KOPT-K1 (cell line): ENCODE data around the gene MOSPD2.

ENCODE experiments used
- H3K27ac ChIP-seq: fragments of 200-600 bp; sonication (generic); 2 replicates; pipeline ENCODE4 v1.5.1; 2016; ENCODE audit warnings: antibody characterized with exemption, mild to moderate bottlenecking, low read depth, low read length; ENCODE audit not compliant: poor library complexity, severe bottlenecking
- H3K36me3 ChIP-seq: fragments of 200-600 bp; sonication (generic); 2 replicates; pipeline ENCODE4 v1.5.1; 2017; ENCODE audit warnings: antibody characterized with exemption, mild to moderate bottlenecking, low read length, moderate library complexity; ENCODE audit not compliant: insufficient read depth
- H3K9me3 ChIP-seq: fragments of 200-600 bp; sonication (generic); 2 replicates; pipeline ENCODE4 v1.5.1; 2017; ENCODE audit warnings: antibody characterized with exemption, low read length, mild to moderate bottlenecking; ENCODE audit not compliant: insufficient read depth, poor library complexity, severe bottlenecking

MOSPD2 gene

GRCh38 chrX:14872851-14873675 lies at the start of gene MOSPD2, which contains the start of gene FANCB:
MOSPD2 (plus strand) TSS chrX:14873421; CDS start chrX:14873529, 108 bp downstream.
FANCB (minus strand) TSS chrX:14873069; CDS start chrX:14865510, 7,559 bp downstream.
- Histone ChIP-seq H3K27ac (peak within 1 kb of the TSS; percentile 68), H3K36me3 (peaks cover 8% of the 10 kb centered on the region), H3K9me3 (peaks cover 2% of the 10 kb centered on the region)

GRCh38 chrX:14825851-14826250 lies 47.4 kb upstream of the MOSPD2 start:
- H3K27ac ChIP-seq: no peak overlapping the region
- H3K9me3 ChIP-seq: no peaks in the 10 kb centered on the region
- H3K36me3 ChIP-seq: no peaks in the 10 kb centered on the region

GRCh38 chrX:14826319-14826718 lies 46.9 kb upstream of the MOSPD2 start:
- no peak overlapping the region for H3K27ac ChIP-seq
- no peaks in the 10 kb centered on the region for H3K9me3 ChIP-seq
- H3K36me3 ChIP-seq: no peaks in the 10 kb centered on the region

GRCh38 chrX:14829643-14830042 lies 43.6 kb upstream of the MOSPD2 start:
- Histone ChIP-seq H3K9me3 (no peaks in the 10 kb centered on the region), H3K27ac (no peak overlapping the region), H3K36me3 (no peaks in the 10 kb centered on the region)

GRCh38 chrX:14832151-14832550 lies 41.1 kb upstream of the MOSPD2 start:
- no peak overlapping the region for H3K27ac ChIP-seq
- peaks cover 10% of the 10 kb centered on the region; the same call in 1 of the 2 replicates for H3K36me3 ChIP-seq
- no peaks in the 10 kb centered on the region for H3K9me3 ChIP-seq

- Histone ChIP-seq H3K36me3 (peaks cover 10% of the 10 kb centered on the region; the same call in 1 of the 2 replicates), H3K9me3 (no peaks in the 10 kb centered on the region), H3K27ac (no peak overlapping the region)
Observed at GRCh38 chrX:14832586-14832985, 40.6 kb upstream of the MOSPD2 start.

- Histone ChIP-seq H3K36me3 (peaks cover 42% of the 10 kb centered on the region), H3K9me3 (no peaks in the 10 kb centered on the region)
Observed at GRCh38 chrX:14837155-14837554, 36.1 kb upstream of the MOSPD2 start.

GRCh38 chrX:14843666-14844065 lies 29.6 kb upstream of the MOSPD2 start:
- no peaks in the 10 kb centered on the region for H3K9me3 ChIP-seq
- H3K27ac ChIP-seq: no peak overlapping the region
- H3K36me3 ChIP-seq: peaks cover 52% of the 10 kb centered on the region

More at GRCh38 chrX:14837155-14837554, 36.1 kb upstream of the MOSPD2 start:
- no peak overlapping the region for H3K27ac ChIP-seq

- Histone ChIP-seq H3K27ac (no peak overlapping the region), H3K36me3 (peaks cover 20% of the 10 kb centered on the region), H3K9me3 (no peaks in the 10 kb centered on the region)
Observed at GRCh38 chrX:14851526-14851925, 21.7 kb upstream of the MOSPD2 start.

- Histone ChIP-seq H3K36me3 (peaks cover 46% of the 10 kb centered on the region), H3K9me3 (peaks cover 18% of the 10 kb centered on the region), H3K27ac (no peak overlapping the region)
Observed at GRCh38 chrX:14864631-14865030, 8.6 kb upstream of the MOSPD2 start.

GRCh38 chrX:14865201-14865600 lies 8.0 kb upstream of the MOSPD2 start:
- H3K36me3 ChIP-seq: peaks cover 46% of the 10 kb centered on the region

GRCh38 chrX:14871767-14872166 lies 1.5 kb upstream of the MOSPD2 start:
- Histone ChIP-seq H3K36me3 (peaks cover 21% of the 10 kb centered on the region), H3K27ac (no peak overlapping the region), H3K9me3 (peaks cover 15% of the 10 kb centered on the region)

More at GRCh38 chrX:14865201-14865600, 8.0 kb upstream of the MOSPD2 start:
- H3K9me3 ChIP-seq: peaks cover 18% of the 10 kb centered on the region
- H3K27ac ChIP-seq: no peak overlapping the region

- peaks cover 15% of the 10 kb centered on the region for H3K36me3 ChIP-seq
- H3K9me3 ChIP-seq: peaks cover 9% of the 10 kb centered on the region
- H3K27ac ChIP-seq: peak overlapping the region; percentile 67
Observed at GRCh38 chrX:14872355-14872754, 866 bp upstream of the MOSPD2 start.

- Histone ChIP-seq H3K36me3 (peaks cover 2% of the 10 kb centered on the region), H3K27ac (peak overlapping the region; percentile 68), H3K9me3 (no peaks in the 10 kb centered on the region)
Observed at GRCh38 chrX:14873676-14874049, 442 bp downstream of the MOSPD2 start.

GRCh38 chrX:14875624-14876023 lies 2.4 kb downstream of the MOSPD2 start:
- H3K9me3 ChIP-seq: no peaks in the 10 kb centered on the region
- no peak overlapping the region for H3K27ac ChIP-seq

GRCh38 chrX:14883826-14884225 lies 10.6 kb downstream of the MOSPD2 start:
- H3K9me3 ChIP-seq: no peaks in the 10 kb centered on the region
- no peak overlapping the region for H3K27ac ChIP-seq
- H3K36me3 ChIP-seq: no peaks in the 10 kb centered on the region

More at GRCh38 chrX:14875624-14876023, 2.4 kb downstream of the MOSPD2 start:
- no peaks in the 10 kb centered on the region for H3K36me3 ChIP-seq
